G401 (cell line): ENCODE measurements around the gene FAM174C. TPM values are rescaled to one million over a fixed set of nuclear protein-coding genes. Genes with fewer than 3 reads are reported as not detected.
A peak's percentile ranks its signal among the peaks of the same experiment; 100 is the strongest.
"Not testable (repeated sequence)": the region's sequence is repeated elsewhere in the genome, so short reads cannot be mapped to it uniquely, and the experiment has no call there.

Experiments
- DNase-seq: peaks from one replicate; pipeline ENCODE4 v3.0.0-alpha.2; 2015; ENCODE audit warnings: low spot score
- in situ Hi-C: cut with HindIII; loops from 2 replicates; pipeline ENCODE4 v1.10.0; 2016; ENCODE audit warnings: low sequenced_read_pairs, mixed read lengths
- total RNA-seq: library from RNA; depleted of rRNA; stranded (reverse); fragments of >200 nt; shearing (Covaris generic); gene quantifications from 2 replicates; pipeline ENCODE4 v1.2.3, GENCODE V29; 2014

Gene FAM174C
- total RNA-seq, 1 experiment from 2014 or later, result 37.9 TPM

- in situ Hi-C loops, result no loop called here
- no peak for DNase-seq
These were observed 34.9 kb downstream of the FAM174C start for GRCh38 chr19:1309977-1310852.

- in situ Hi-C loops, result no loop called here
- DNase-seq, result no peak
These were observed 35.5 kb downstream of the FAM174C start for GRCh38 chr19:1310853-1311180.

GRCh38 chr19:1311543-1312091, 36.3 kb downstream of the FAM174C start:
- DNase-seq, result no peak
- in situ Hi-C loops, result no loop called here

- no peak for DNase-seq
- in situ Hi-C loops, result no loop called here
These were observed 37.7 kb downstream of the FAM174C start for GRCh38 chr19:1312767-1313694.

GRCh38 chr19:1313695-1314613, 38.6 kb downstream of the FAM174C start:
- DNase-seq, result no peak
- in situ Hi-C loops, result no loop called here

- in situ Hi-C loops, result no loop called here
- DNase-seq, result peak; percentile 72
These were observed 40.3 kb downstream of the FAM174C start for GRCh38 chr19:1315470-1316166.

GRCh38 chr19:1316466-1316865, 41.1 kb downstream of the FAM174C start:
- in situ Hi-C loops, result no loop called here
- no peak for DNase-seq

GRCh38 chr19:1317274-1318003, 42.1 kb downstream of the FAM174C start:
- in situ Hi-C loops, result no loop called here
- DNase-seq, result no peak

GRCh38 chr19:1318678-1319471, 43.5 kb downstream of the FAM174C start:
- no peak for DNase-seq
- in situ Hi-C loops, result no loop called here

- DNase-seq, in situ Hi-C loops: not testable (repeated sequence)
These were observed 44.9 kb downstream of the FAM174C start for GRCh38 chr19:1320282-1320650.

GRCh38 chr19:1321539-1321938, 46.2 kb downstream of the FAM174C start:
- in situ Hi-C loops, result no loop called here
- no peak for DNase-seq

GRCh38 chr19:1322198-1322981, 47.1 kb downstream of the FAM174C start:
- DNase-seq, result no peak
- in situ Hi-C loops, result no loop called here

GRCh38 chr19:1324249-1324805, 49.0 kb downstream of the FAM174C start:
- DNase-seq, result no peak
- in situ Hi-C loops, result no loop called here

GRCh38 chr19:1324806-1325567, 49.7 kb downstream of the FAM174C start:
- peak; percentile 71 for DNase-seq

GRCh38 chr19:1325568-1326294, 50.4 kb downstream of the FAM174C start:
- in situ Hi-C loops, result no loop called here
- DNase-seq, result no peak

More at GRCh38 chr19:1324806-1325567, 49.7 kb downstream of the FAM174C start:
- in situ Hi-C loops, result no loop called here
